ENCODE data around the gene MALSU1. TPM values are rescaled to one million over a fixed set of nuclear protein-coding genes. Genes with fewer than 3 reads are reported as not detected.

MALSU1 gene
- total and polyA plus RNA-seq, 2 of the 13 experiments (the other 11 are each of a cell fraction or from before 2014, with no cell fraction given), result 72.0 to 141 TPM

GRCh38 chr7:23334482-23335056 is 35.4 kb downstream of the MALSU1 start (continued):
- TF ChIP-seq ZGPAT (CRISPR knock-in tag; IDR thresholded peaks at IDR 0.05) (peak; percentile 88), ZNF367 (CRISPR knock-in tag; IDR thresholded peaks at IDR 0.05; ENCODE audit: borderline replicate concordance) (no peak), NR2F2 (IDR thresholded peaks at IDR 0.05; ENCODE audit: borderline replicate concordance, low read depth) (peak; percentile 97), KLF6 (CRISPR knock-in tag; IDR thresholded peaks at IDR 0.05) (0 out of 2 replicates have a peak, but pooled peaks have one; percentile 46), KLF16 (CRISPR knock-in tag; IDR thresholded peaks at IDR 0.05) (peak in 1 of 2 experiments; percentile 71; a peak in 1 of 4 replicates), BCL6 (CRISPR knock-in tag; IDR thresholded peaks at IDR 0.05) (peak; percentile 93), REST (IDR thresholded peaks at IDR 0.05; ENCODE audit: borderline replicate concordance in 1 of 2, low read depth in 1 of 2, low read length in 2 of 2) (peak in 1 of 2 experiments; percentile 50; a peak in 1 of 4 replicates), TCF12 (IDR thresholded peaks at IDR 0.05) (no peak), TCF12 (CRISPR knock-in tag; IDR thresholded peaks at IDR 0.05) (0 out of 2 replicates have a peak, but pooled peaks have one; percentile 29), GATAD1 (CRISPR knock-in tag; IDR thresholded peaks at IDR 0.05) (peak; percentile 49; the same call in 1 of the 2 replicates), POGZ (CRISPR knock-in tag; IDR thresholded peaks at IDR 0.05) (peak; percentile 64; the same call in 1 of the 2 replicates), ZNF564 (CRISPR knock-in tag; IDR thresholded peaks at IDR 0.05) (0 out of 2 replicates have a peak, but pooled peaks have one; percentile 60), GATA4 (IDR thresholded peaks at IDR 0.05; ENCODE audit: borderline replicate concordance, low read depth) (peak; percentile 86; the same call in 1 of the 2 replicates), PITX1 (CRISPR knock-in tag; IDR thresholded peaks at IDR 0.05) (peak; percentile 75; the same call in 1 of the 2 replicates), SP5 (CRISPR knock-in tag; IDR thresholded peaks at IDR 0.05; ENCODE audit: borderline replicate concordance, low read depth) (0 out of 2 replicates have a peak, but pooled peaks have one; percentile 27), HNF4A (CRISPR knock-in tag; IDR thresholded peaks at IDR 0.05) (peak; percentile 86), ATF2 (CRISPR knock-in tag; IDR thresholded peaks at IDR 0.05) (peak; percentile 91), RXRB (CRISPR knock-in tag; IDR thresholded peaks at IDR 0.05; ENCODE audit: borderline replicate concordance) (peak; percentile 90), TEF (CRISPR knock-in tag; IDR thresholded peaks at IDR 0.05) (peak; percentile 79), SMC3 (IDR thresholded peaks at IDR 0.05; ENCODE audit: low read length) (peak; percentile 17; the same call in 1 of the 2 replicates), ZNF639 (CRISPR knock-in tag; conservative IDR thresholded peaks at IDR 0.05) (no peak), ZFAT (CRISPR knock-in tag; conservative IDR thresholded peaks at IDR 0.05) (no peak)
